Endothelial cell (in vitro differentiated cells): ENCODE results near the gene BCAN. TPM values are rescaled to one million over a fixed set of nuclear protein-coding genes. Genes with fewer than 3 reads are reported as not detected.

Experiments
- DNase-seq: peaks from one replicate; pipeline ENCODE4 v3.0.0; 2021; ENCODE audit warnings: low spot score
- H3K27ac Mint-ChIP-seq: one replicate; pipeline ENCODE4 v1.8.0; 2021; ENCODE audit warnings: mixed read lengths, inconsistent platforms; ENCODE audit not compliant: unreplicated experiment
- H3K27me3 Mint-ChIP-seq: one replicate; pipeline ENCODE4 v1.8.0; 2021; ENCODE audit warnings: mild to moderate bottlenecking, moderate library complexity, mixed read lengths, inconsistent platforms; ENCODE audit not compliant: unreplicated experiment
- H3K36me3 Mint-ChIP-seq: one replicate; pipeline ENCODE4 v1.8.0; 2021; ENCODE audit warnings: mild to moderate bottlenecking, low read depth, mixed read lengths, inconsistent platforms; ENCODE audit not compliant: unreplicated experiment
- H3K4me1 Mint-ChIP-seq: one replicate; pipeline ENCODE4 v1.8.0; 2021; ENCODE audit warnings: mild to moderate bottlenecking, mixed read lengths, inconsistent platforms; ENCODE audit not compliant: unreplicated experiment
- H3K4me3 Mint-ChIP-seq: one replicate; pipeline ENCODE4 v1.8.0; 2021; ENCODE audit warnings: mild to moderate bottlenecking, mixed read lengths, inconsistent platforms; ENCODE audit not compliant: unreplicated experiment
- H3K9me3 Mint-ChIP-seq: one replicate; pipeline ENCODE4 v1.8.0; 2021; ENCODE audit warnings: mixed read lengths, inconsistent platforms; ENCODE audit not compliant: unreplicated experiment
- CTCF ChIP-seq: fragments of 200-600 bp; sonication (generic); IDR thresholded peaks from one replicate; pipeline ENCODE4 v1.5.0; 2021; ENCODE audit warnings: antibody characterized with exemption; ENCODE audit not compliant: unreplicated experiment
- total RNA-seq: library from RNA; stranded (reverse); fragmentation: NEBNext Ultra II Directional; extraction: Animal tissue kit (Norgen Biotek cat#: 25700); gene quantifications from one replicate; pipeline ENCODE4 v1.2.1, GENCODE V29; 2021; ENCODE audit not compliant: unreplicated experiment

The BCAN gene
- total RNA-seq, 1 donor from 2014 or later: 0.46 TPM

- no peak for TF ChIP-seq CTCF
- DNase-seq: no peak
- Mint-ChIP-seq H3K36me3 (peaks cover 8% of the 10 kb centered on the region), H3K4me1 (peaks cover 79% of the 10 kb centered on the region), H3K9me3 (no peaks in the 10 kb centered on the region), H3K27me3 (peaks cover 24% of the 10 kb centered on the region), H3K4me3 (no peak overlapping the region), H3K27ac (peak overlapping the region; percentile 92)
Measured at GRCh38 chr1:156663178-156663577, 21.3 kb downstream of the BCAN start.

- Mint-ChIP-seq H3K27me3 (peaks cover 22% of the 10 kb centered on the region), H3K27ac (peak overlapping the region; percentile 48), H3K4me1 (peaks cover 81% of the 10 kb centered on the region), H3K36me3 (peaks cover 8% of the 10 kb centered on the region), H3K4me3 (no peak overlapping the region), H3K9me3 (no peaks in the 10 kb centered on the region)
- no peak for TF ChIP-seq CTCF
- no peak for DNase-seq
Measured at GRCh38 chr1:156664046-156664766, 22.3 kb downstream of the BCAN start.

- H3K4me1 Mint-ChIP-seq: peaks cover 78% of the 10 kb centered on the region
- no peak overlapping the region for H3K4me3 Mint-ChIP-seq
- no peaks in the 10 kb centered on the region for H3K9me3 Mint-ChIP-seq
- DNase-seq: no peak
- peaks cover 15% of the 10 kb centered on the region for H3K27me3 Mint-ChIP-seq
- no peak for TF ChIP-seq CTCF
- peak overlapping the region; percentile 42 for H3K27ac Mint-ChIP-seq
- H3K36me3 Mint-ChIP-seq: peaks cover 3% of the 10 kb centered on the region
Measured at GRCh38 chr1:156664767-156665411, 23.0 kb downstream of the BCAN start.

- DNase-seq: no peak
- Mint-ChIP-seq H3K27ac (peak overlapping the region; percentile 65), H3K9me3 (no peaks in the 10 kb centered on the region), H3K4me1 (peaks cover 74% of the 10 kb centered on the region), H3K27me3 (peaks cover 15% of the 10 kb centered on the region), H3K36me3 (no peaks in the 10 kb centered on the region), H3K4me3 (peak overlapping the region; percentile 33)
- no peak for TF ChIP-seq CTCF
Measured at GRCh38 chr1:156665539-156665938, 23.6 kb downstream of the BCAN start.
